Activated T-helper 1 cell treated with anti-CD3 and anti-CD28 coated beads, Interleukin-2, amount 50 U/mL, for 16 hours (primary cell): Measurements from ENCODE around the gene CDC42EP3.

Experiments
- DNase-seq, 2 donors: peaks; one replicate each; pipeline ENCODE4 v3.0.0-alpha.2; 2020; ENCODE audit warnings: low read depth in 1 of 2, low spot score in 1 of 2

The CDC42EP3 gene

GRCh38 chr2:37656512-37657423, 14.7 kb downstream of the CDC42EP3 start:
- DNase-seq, result no peak

GRCh38 chr2:37654932-37655841, 16.3 kb downstream of the CDC42EP3 start:
- DNase-seq, result no peak

- no peak for DNase-seq
These were observed 17.0 kb downstream of the CDC42EP3 start for GRCh38 chr2:37654419-37654818.

- no peak for DNase-seq
These were observed 17.6 kb downstream of the CDC42EP3 start for GRCh38 chr2:37653805-37654378.

- DNase-seq, result no peak
These were observed 18.3 kb downstream of the CDC42EP3 start for GRCh38 chr2:37653093-37653492.

GRCh38 chr2:37652199-37652640, 19.2 kb downstream of the CDC42EP3 start:
- no peak for DNase-seq

- DNase-seq, result no peak
These were observed 20.8 kb downstream of the CDC42EP3 start for GRCh38 chr2:37650548-37651093.

- DNase-seq, result no peak
These were observed 21.9 kb downstream of the CDC42EP3 start for GRCh38 chr2:37649518-37649917.

GRCh38 chr2:37648331-37649011, 23.0 kb downstream of the CDC42EP3 start:
- no peak for DNase-seq

- no peak for DNase-seq
These were observed 23.5 kb downstream of the CDC42EP3 start for GRCh38 chr2:37647971-37648330.

- DNase-seq, result no peak
These were observed 25.6 kb downstream of the CDC42EP3 start for GRCh38 chr2:37645836-37646235.

GRCh38 chr2:37645362-37645761, 26.1 kb downstream of the CDC42EP3 start:
- no peak for DNase-seq

- DNase-seq, result no peak
These were observed 27.3 kb downstream of the CDC42EP3 start for GRCh38 chr2:37644191-37644590.

- no peak for DNase-seq
These were observed 27.7 kb downstream of the CDC42EP3 start for GRCh38 chr2:37643730-37644078.

GRCh38 chr2:37642907-37643729, 28.3 kb downstream of the CDC42EP3 start:
- no peak for DNase-seq

GRCh38 chr2:37641582-37642171, 29.8 kb downstream of the CDC42EP3 start:
- no peak for DNase-seq

- DNase-seq, result no peak
These were observed 31.8 kb downstream of the CDC42EP3 start for GRCh38 chr2:37639631-37640030.

- no peak for DNase-seq
These were observed 32.5 kb downstream of the CDC42EP3 start for GRCh38 chr2:37638973-37639372.

GRCh38 chr2:37637985-37638384, 33.5 kb downstream of the CDC42EP3 start:
- DNase-seq, result no peak
